Left forelimb (tissue), 1 donor: ENCODE data around the gene MSANTD7.

Experiments
- DNase-seq: peaks from one replicate; pipeline ENCODE4 v3.0.0-alpha.2; 2018; ENCODE audit warnings: low spot score

MSANTD7 gene

DNA sequence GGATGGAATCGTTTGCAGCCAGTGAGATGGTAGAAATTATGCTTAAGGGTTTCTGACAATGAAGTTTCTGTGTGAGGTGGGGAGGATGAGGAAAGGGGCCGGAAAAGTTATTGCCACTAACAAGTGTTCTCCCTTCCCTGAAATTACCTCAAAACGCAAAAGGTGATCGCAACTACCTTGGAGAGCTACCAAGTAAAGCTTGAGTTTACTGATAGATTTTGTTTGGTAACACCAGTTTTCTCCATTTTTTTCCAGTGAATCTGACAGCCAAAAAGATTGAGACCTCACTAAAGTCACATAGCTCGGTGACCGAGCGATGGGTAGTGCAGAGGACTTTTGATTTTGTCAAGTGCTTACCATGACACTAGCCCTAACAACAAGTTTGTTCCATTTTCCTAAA, 42.1 kb downstream of the MSANTD7 start:
- DNase-seq, result no peak

- no peak for DNase-seq
Measured at GRCh38 chr10:14884082-14884481, 46.0 kb downstream of the MSANTD7 start.
